Testis (tissue), 3 donors: ENCODE data around the gene SIRT7. TPM values are rescaled to one million over a fixed set of nuclear protein-coding genes. Genes with fewer than 3 reads are reported as not detected.
A peak's percentile ranks its signal among the peaks of the same experiment; 100 is the strongest.

Experiments
- DNase-seq: peaks from one replicate; pipeline ENCODE4 v3.0.0-alpha.2; 2019
- H3K27ac ChIP-seq, 2 donors: fragments of 200-600 bp; sonication (generic); one replicate each; pipeline ENCODE4 v1.5.1; 2019
- H3K27me3 ChIP-seq: fragments of 200-600 bp; sonication (generic); one replicate; pipeline ENCODE4 v1.5.1; 2019
- H3K36me3 ChIP-seq: fragments of 200-600 bp; sonication (generic); one replicate; pipeline ENCODE4 v1.5.1; 2017; ENCODE audit warnings: low read depth; ENCODE audit errors: missing control alignments
- H3K4me1 ChIP-seq: fragments of 200-600 bp; sonication (generic); one replicate; pipeline ENCODE4 v1.5.1; 2019
- H3K4me3 ChIP-seq, 2 donors: fragments of 200-600 bp; sonication (generic); one replicate each; pipeline ENCODE4 v1.5.1; 2017 to 2019
- H3K9me3 ChIP-seq: fragments of 200-600 bp; sonication (generic); one replicate; pipeline ENCODE4 v1.5.1; 2017
- POLR2A ChIP-seq: fragments of 450-650 bp; IDR thresholded peaks from one replicate; pipeline ENCODE4 v1.6.1; 2017; ENCODE audit warnings: antibody characterized with exemption, mild to moderate bottlenecking, moderate library complexity
- WGBS, 2 donors: methylation state at CpG; one replicate each; pipeline ENCODE4 v1.1.5; 2018; 5-methylcytosine and 5-hydroxymethylcytosine counted together
- intact Hi-C: fragments of 100-400 bp; cut with DNase I; formaldehyde crosslinking; loops from one replicate; pipeline ENCODE4 v1.15.1; 2023; ENCODE audit warnings: low total_unique reads
- polyA plus RNA-seq: library from polyadenylated mRNA; stranded (reverse); fragments of 350-450 nt; fragmentation: Illumina TruSeq; extraction: RNeasy Lipid Tissue Mini Kit (QIAGEN cat#74804); gene quantifications from one replicate; pipeline ENCODE4 v1.2.3, GENCODE V29; 2014; ENCODE audit warnings: low read depth, low replicate concordance; ENCODE audit not compliant: insufficient read depth
- total RNA-seq, 2 donors: library from RNA; depleted of rRNA; stranded (reverse); fragments of >200 nt; gene quantifications; one replicate each; pipeline ENCODE4 v1.2.3, GENCODE V29; 2016
- TF ChIP-seq, protein P1 (sequence below), 3 experiments: fragments of 450-650 bp in 2 of 3; fragments of 200-600 bp in 1 of 3; sonication (generic) in 1 of 3; IDR thresholded peaks; one replicate each; pipeline ENCODE4 v1.5.1; 2016 to 2019; ENCODE audit warnings: antibody characterized with exemption in 3 of 3, mild to moderate bottlenecking in 2 of 3, moderate library complexity in 1 of 3

The SIRT7 gene
- total and polyA plus RNA-seq, 3 donors from 2014 or later = 34.1 to 59.3 (median 48.4) TPM

DNA sequence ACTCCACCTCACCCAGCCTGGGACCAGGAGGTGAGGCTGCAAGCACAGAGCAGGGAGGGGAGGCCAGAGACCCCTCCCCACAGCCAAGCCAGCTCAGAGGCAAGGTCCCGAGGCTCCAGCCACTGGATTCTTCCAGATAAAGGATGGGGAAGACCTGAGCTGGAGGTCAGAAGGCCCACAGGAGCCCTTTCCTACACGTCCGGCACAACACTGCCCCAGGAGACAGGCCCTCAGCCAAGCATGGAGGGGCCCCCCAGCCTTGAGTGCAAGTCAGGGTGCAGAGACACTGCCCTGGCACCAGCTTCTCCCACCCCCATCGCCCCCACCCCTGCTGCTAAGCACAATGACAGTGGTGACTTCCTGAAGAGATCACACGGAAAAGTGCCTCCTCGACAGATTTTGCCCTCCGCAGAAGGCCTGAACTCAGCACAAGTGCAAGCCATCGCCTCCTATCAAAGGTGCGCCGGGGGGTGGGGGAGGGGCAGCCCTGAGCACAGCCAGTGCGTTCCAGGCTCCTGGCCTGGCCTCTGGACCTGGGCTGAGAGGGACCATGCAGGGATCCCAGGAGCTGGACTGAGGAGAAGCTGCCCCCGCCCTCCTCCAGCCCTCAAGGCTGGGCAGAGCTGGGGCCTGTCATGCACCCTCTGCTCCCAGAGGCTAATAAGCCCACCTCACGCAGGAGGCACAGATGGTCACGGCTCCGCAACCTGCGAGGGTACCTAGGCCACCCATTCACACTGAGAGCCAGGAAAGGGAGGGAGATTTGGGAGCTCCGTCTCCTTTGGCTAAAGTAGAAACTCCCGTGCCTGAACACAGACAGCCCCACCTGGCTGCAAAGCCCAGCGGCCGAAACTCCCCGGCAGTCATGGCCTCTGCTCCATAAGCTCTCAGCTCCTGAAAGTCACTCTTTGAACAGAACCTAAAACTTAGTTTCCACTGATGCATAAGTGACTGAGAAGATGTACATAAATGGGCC, 6.9 kb upstream of the SIRT7 start:
- no peaks in the 10 kb centered on the region for H3K9me3 ChIP-seq
- peak overlapping the region in 1 of 2 donors; percentile 69 for H3K27ac ChIP-seq
- no peak for TF ChIP-seq POLR2A
- TF ChIP-seq, protein P1, sequence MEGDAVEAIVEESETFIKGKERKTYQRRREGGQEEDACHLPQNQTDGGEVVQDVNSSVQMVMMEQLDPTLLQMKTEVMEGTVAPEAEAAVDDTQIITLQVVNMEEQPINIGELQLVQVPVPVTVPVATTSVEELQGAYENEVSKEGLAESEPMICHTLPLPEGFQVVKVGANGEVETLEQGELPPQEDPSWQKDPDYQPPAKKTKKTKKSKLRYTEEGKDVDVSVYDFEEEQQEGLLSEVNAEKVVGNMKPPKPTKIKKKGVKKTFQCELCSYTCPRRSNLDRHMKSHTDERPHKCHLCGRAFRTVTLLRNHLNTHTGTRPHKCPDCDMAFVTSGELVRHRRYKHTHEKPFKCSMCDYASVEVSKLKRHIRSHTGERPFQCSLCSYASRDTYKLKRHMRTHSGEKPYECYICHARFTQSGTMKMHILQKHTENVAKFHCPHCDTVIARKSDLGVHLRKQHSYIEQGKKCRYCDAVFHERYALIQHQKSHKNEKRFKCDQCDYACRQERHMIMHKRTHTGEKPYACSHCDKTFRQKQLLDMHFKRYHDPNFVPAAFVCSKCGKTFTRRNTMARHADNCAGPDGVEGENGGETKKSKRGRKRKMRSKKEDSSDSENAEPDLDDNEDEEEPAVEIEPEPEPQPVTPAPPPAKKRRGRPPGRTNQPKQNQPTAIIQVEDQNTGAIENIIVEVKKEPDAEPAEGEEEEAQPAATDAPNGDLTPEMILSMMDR (IDR thresholded peaks at IDR 0.05) = no peak
- H3K4me3 ChIP-seq = no peak overlapping the region
- H3K4me1 ChIP-seq = peaks cover 41% of the 10 kb centered on the region
- intact Hi-C loops = no loop called here
- no peak for DNase-seq
- no peaks in the 10 kb centered on the region for H3K27me3 ChIP-seq
- H3K36me3 ChIP-seq = no peaks in the 10 kb centered on the region
- 69% methylated on average over 14 to 20 of the region's 21 CpGs for WGBS, 2 donors

- H3K4me1 ChIP-seq = peaks cover 38% of the 10 kb centered on the region
- H3K27ac ChIP-seq = peak overlapping the region; percentile 34 to 69
- H3K4me3 ChIP-seq = peak overlapping the region in 1 of 2 donors; percentile 5
- 29 to 49% methylated on average over 21 to 30 of the region's 32 CpGs for WGBS, 2 donors
- DNase-seq = peak; percentile 88
- no peaks in the 10 kb centered on the region for H3K27me3 ChIP-seq
- TF ChIP-seq, protein P1 (IDR thresholded peaks at IDR 0.05) = no peak
- no peak for TF ChIP-seq POLR2A
- intact Hi-C loops = no loop called here
- no peaks in the 10 kb centered on the region for H3K9me3 ChIP-seq
- no peaks in the 10 kb centered on the region for H3K36me3 ChIP-seq
Observed at GRCh38 chr17:81923302-81924260, 5.6 kb upstream of the SIRT7 start.

- H3K27me3 ChIP-seq = no peaks in the 10 kb centered on the region
- no peaks in the 10 kb centered on the region for H3K9me3 ChIP-seq
- WGBS, 2 donors = 84 to 90% methylated on average over 51 to 53 of the region's 58 CpGs
- no peak for DNase-seq
- H3K4me3 ChIP-seq = peak overlapping the region in 1 of 2 donors; percentile 5
- peaks cover 43% of the 10 kb centered on the region for H3K4me1 ChIP-seq
- intact Hi-C loops = no loop called here
- no peaks in the 10 kb centered on the region for H3K36me3 ChIP-seq
- TF ChIP-seq, protein P1 (IDR thresholded peaks at IDR 0.05) = no peak
- no peak for TF ChIP-seq POLR2A
- H3K27ac ChIP-seq = peak overlapping the region in 1 of 2 donors; percentile 69
Observed at GRCh38 chr17:81922566-81923301, 4.8 kb upstream of the SIRT7 start.

DNA sequence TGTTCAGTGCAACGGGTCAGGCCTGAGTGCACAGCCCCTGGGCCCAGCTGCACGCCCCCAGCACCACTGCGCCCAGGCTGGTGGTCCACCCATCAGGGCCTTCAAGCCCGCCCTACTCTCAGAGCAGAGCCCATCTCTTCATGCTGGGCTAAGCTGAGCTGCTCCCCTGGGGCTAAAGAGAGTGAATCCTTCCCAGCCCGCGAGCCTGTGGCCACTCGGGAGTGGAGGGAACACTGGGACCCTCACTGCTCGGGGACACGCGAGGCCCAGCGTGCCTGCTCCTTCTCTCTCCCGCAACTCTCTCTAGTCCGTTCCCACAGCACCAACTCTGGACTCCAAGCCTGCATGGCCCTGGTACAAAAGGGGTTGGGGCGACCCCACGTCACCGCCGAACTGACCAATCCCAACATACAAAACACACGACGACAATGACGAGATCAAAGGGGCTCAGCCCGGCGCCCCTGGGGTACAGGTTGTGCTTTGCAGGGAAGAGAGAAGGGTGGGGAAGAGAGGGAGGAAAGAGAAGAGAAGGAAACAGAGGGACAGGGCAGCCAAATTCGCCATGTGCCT, 4.1 kb upstream of the SIRT7 start:
- Histone ChIP-seq H3K27me3 (no peaks in the 10 kb centered on the region), H3K4me1 (peaks cover 45% of the 10 kb centered on the region), H3K27ac (no peak overlapping the region), H3K4me3 (no peak overlapping the region), H3K9me3 (no peaks in the 10 kb centered on the region), H3K36me3 (no peaks in the 10 kb centered on the region)
- DNase-seq = no peak
- WGBS, 2 donors = 92 to 93% methylated on average over 13 to 23 of the region's 23 CpGs
- no peak for TF ChIP-seq POLR2A
- TF ChIP-seq, protein P1 (IDR thresholded peaks at IDR 0.05) = no peak
- intact Hi-C loops = no loop called here
